Measurements from ENCODE around the gene TICAM2. TPM values are rescaled to one million over a fixed set of nuclear protein-coding genes. Genes with fewer than 3 reads are reported as not detected.

Gene TICAM2
- total and polyA plus RNA-seq, 2 experiments from 2014 or later, result 2.1 to 2.5 TPM

DNA sequence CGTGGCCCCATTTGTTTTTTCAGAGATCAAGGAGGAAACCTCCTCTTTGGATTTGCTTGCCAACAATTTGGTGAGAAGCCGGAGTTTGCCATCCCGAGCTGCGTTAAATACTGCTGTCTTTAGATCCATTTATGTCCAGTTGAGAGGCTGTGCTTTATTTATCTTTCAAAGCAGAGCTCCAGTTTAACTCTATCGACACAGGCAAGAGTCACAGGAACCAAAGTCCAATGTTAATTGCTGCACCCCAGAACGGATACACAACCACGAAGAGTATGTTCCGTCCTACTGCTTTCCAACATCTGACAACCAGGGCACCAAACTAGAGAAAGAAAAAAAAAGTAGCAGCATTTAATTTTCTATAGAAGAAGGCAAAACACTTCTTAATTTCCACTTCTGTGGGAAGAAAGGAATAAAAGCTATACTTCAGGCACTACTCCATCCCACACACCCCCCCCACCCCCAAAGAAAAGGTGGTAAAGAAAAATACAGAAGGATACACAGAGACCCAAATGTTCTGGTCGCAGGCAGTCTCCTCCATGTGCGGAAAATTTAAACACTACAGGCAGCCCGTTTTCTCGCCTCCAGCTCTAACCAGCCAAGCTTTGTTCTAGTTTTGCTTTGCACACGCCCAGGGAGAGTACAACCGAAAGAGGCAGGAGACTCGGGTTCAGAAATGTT, 58.8 kb downstream of the TICAM2 start:
- peak overlapping the region; percentile 78 for H3K4me2 ChIP-seq
- H3K4me1 ChIP-seq (ENCODE audit: insufficient read depth), result no peaks in the 10 kb centered on the region
- H3K79me2 ChIP-seq, result peaks cover 57% of the 10 kb centered on the region
- H3K36me3 ChIP-seq (replicated peaks; ENCODE audit: insufficient read depth, low read depth), result no peaks in the 10 kb centered on the region
- H3K27me3 ChIP-seq, result no peaks in the 10 kb centered on the region
- DNase-seq (ENCODE audit: low spot score), result peak; percentile 62
- peaks cover 49% of the 10 kb centered on the region for H4K20me1 ChIP-seq (ENCODE audit: insufficient read depth, poor library complexity, severe bottlenecking)
- WGBS (ENCODE audit: low lambda C conversion rate, missing lambda C conversion rate), result 3% methylated on average over 15 of the region's 15 CpGs
- peak overlapping the region; percentile 98 for H3K27ac ChIP-seq
- no peaks in the 10 kb centered on the region for H3K9me3 ChIP-seq (ENCODE audit: low read depth)
- H3K4me3 ChIP-seq, result peak overlapping the region; percentile 95
- H2AFZ ChIP-seq, result peak overlapping the region; percentile 29
- H3K9me2 ChIP-seq (replicated peaks; ENCODE audit: insufficient read depth), result no peaks in the 10 kb centered on the region
- TF ChIP-seq EZH2 (IDR thresholded peaks at IDR 0.05; ENCODE audit: borderline replicate concordance) (no peak), EZH2phosphoT487 (IDR thresholded peaks at IDR 0.05; ENCODE audit: low read depth, severe bottlenecking, unreplicated experiment) (no peak)
- TF ChIP-seq, protein P1, sequence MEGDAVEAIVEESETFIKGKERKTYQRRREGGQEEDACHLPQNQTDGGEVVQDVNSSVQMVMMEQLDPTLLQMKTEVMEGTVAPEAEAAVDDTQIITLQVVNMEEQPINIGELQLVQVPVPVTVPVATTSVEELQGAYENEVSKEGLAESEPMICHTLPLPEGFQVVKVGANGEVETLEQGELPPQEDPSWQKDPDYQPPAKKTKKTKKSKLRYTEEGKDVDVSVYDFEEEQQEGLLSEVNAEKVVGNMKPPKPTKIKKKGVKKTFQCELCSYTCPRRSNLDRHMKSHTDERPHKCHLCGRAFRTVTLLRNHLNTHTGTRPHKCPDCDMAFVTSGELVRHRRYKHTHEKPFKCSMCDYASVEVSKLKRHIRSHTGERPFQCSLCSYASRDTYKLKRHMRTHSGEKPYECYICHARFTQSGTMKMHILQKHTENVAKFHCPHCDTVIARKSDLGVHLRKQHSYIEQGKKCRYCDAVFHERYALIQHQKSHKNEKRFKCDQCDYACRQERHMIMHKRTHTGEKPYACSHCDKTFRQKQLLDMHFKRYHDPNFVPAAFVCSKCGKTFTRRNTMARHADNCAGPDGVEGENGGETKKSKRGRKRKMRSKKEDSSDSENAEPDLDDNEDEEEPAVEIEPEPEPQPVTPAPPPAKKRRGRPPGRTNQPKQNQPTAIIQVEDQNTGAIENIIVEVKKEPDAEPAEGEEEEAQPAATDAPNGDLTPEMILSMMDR (IDR thresholded peaks at IDR 0.05; ENCODE audit: poor library complexity), result no peak

DNA sequence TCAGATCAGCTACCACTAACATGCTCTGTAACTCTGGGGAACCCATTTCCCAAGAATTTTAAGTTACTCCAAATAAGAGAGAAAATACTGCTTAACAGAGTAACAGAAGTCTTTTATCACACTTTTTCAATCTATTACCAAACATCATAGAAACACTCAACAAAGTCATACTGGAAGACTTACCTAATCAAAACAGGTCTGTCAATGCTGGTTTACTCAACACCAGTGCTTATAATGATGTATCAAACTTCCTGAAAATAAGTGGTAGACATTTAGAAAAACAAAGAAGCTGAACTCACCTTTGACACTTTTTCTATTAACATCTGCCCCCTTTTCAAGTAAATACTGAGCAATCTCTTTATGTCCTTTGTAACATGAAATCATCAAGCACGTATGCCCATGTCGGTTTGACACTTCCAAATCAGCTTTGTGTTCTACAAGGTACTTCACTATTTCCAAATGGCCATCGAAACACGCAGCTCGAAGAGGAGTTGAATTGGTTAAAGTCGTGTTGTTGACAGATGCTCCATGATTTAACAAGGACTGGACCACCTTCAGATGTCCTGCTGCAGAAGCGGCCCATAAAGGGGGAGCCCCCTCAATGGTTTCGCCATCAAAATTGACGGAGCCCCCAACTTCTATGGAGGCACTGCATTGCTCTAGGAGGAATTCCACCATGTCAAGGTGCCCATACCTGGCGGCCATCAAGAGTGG, 59.5 kb downstream of the TICAM2 start:
- TF ChIP-seq, protein P1 (IDR thresholded peaks at IDR 0.05; ENCODE audit: poor library complexity), result no peak
- TF ChIP-seq EZH2phosphoT487 (IDR thresholded peaks at IDR 0.05; ENCODE audit: low read depth, severe bottlenecking, unreplicated experiment) (no peak), EZH2 (IDR thresholded peaks at IDR 0.05; ENCODE audit: borderline replicate concordance) (no peak)
- Histone ChIP-seq H3K4me3 (peak overlapping the region; percentile 95), H3K36me3 (replicated peaks; ENCODE audit: insufficient read depth, low read depth) (no peaks in the 10 kb centered on the region), H3K9me3 (ENCODE audit: low read depth) (no peaks in the 10 kb centered on the region), H4K20me1 (ENCODE audit: insufficient read depth, poor library complexity, severe bottlenecking) (peaks cover 54% of the 10 kb centered on the region), H3K4me1 (ENCODE audit: insufficient read depth) (no peaks in the 10 kb centered on the region), H3K79me2 (peaks cover 64% of the 10 kb centered on the region), H3K9me2 (replicated peaks; ENCODE audit: insufficient read depth) (no peaks in the 10 kb centered on the region), H3K4me2 (peak overlapping the region; percentile 78), H3K27me3 (no peaks in the 10 kb centered on the region), H3K27ac (peak overlapping the region; percentile 98), H2AFZ (no peak overlapping the region)
- WGBS (ENCODE audit: low lambda C conversion rate, missing lambda C conversion rate), result 46% methylated on average over 10 of the region's 10 CpGs
- DNase-seq (ENCODE audit: low spot score), result no peak

DNA sequence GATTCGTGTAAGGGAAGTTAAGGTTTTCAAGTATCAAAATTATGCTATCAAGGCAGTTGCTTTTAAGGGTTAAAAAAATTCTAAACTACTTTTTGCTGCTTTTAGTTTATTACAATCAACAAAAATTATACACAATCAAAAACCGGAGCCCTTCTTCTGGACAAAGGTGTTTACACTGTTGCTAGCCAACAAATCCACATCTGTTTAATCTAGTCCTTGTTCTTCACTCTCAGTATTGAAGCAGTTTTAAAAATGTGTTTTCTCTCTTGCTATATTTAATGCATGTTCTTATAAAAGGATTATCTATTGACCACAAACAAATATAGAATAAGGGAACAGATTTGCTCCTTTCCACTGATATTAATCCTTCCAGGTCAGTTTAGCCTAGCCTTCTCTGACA, 60.2 kb downstream of the TICAM2 start:
- no peaks in the 10 kb centered on the region for H3K4me1 ChIP-seq (ENCODE audit: insufficient read depth)
- H3K4me2 ChIP-seq, result peak overlapping the region; percentile 78
- TF ChIP-seq, protein P1 (IDR thresholded peaks at IDR 0.05; ENCODE audit: poor library complexity), result no peak
- TF ChIP-seq EZH2phosphoT487 (IDR thresholded peaks at IDR 0.05; ENCODE audit: low read depth, severe bottlenecking, unreplicated experiment) (no peak), EZH2 (IDR thresholded peaks at IDR 0.05; ENCODE audit: borderline replicate concordance) (no peak)
- H3K4me3 ChIP-seq, result peak overlapping the region; percentile 95
- no peaks in the 10 kb centered on the region for H3K27me3 ChIP-seq
- H3K27ac ChIP-seq, result peak overlapping the region; percentile 98
- no peaks in the 10 kb centered on the region for H3K9me2 ChIP-seq (replicated peaks; ENCODE audit: insufficient read depth)
- H4K20me1 ChIP-seq (ENCODE audit: insufficient read depth, poor library complexity, severe bottlenecking), result peaks cover 59% of the 10 kb centered on the region
- H3K79me2 ChIP-seq, result peaks cover 71% of the 10 kb centered on the region
- no peaks in the 10 kb centered on the region for H3K9me3 ChIP-seq (ENCODE audit: low read depth)
- H2AFZ ChIP-seq, result no peak overlapping the region
- no peaks in the 10 kb centered on the region for H3K36me3 ChIP-seq (replicated peaks; ENCODE audit: insufficient read depth, low read depth)
- no peak for DNase-seq (ENCODE audit: low spot score)
- WGBS (ENCODE audit: low lambda C conversion rate, missing lambda C conversion rate), result 18% methylated on average over 2 of the region's 2 CpGs

Measured in hepatocyte (in vitro differentiated cells).